DND-41 (cell line): ENCODE data around the gene LRRC47.
A peak's percentile ranks its signal among the peaks of the same experiment; 100 is the strongest.

Source experiments
- ATAC-seq: fragments of 200-7000 bp; cut with Tn5 transposase; 3 replicates; pipeline ENCODE4 v1.9.1; 2021; ENCODE audit warnings: low read depth; ENCODE audit not compliant: insufficient read depth
- DNase-seq: peaks from one replicate; pipeline ENCODE4 v3.0.0-alpha.2; 2020
- H2AFZ ChIP-seq: 2 replicates; pipeline ENCODE4 v1.6.0; 2012; ENCODE audit warnings: low read depth, low read length
- H3K27ac ChIP-seq: 2 replicates; pipeline ENCODE4 v1.5.1; 2012; ENCODE audit warnings: low read length, inconsistent platforms
- H3K27me3 ChIP-seq: fragments of 200-600 bp; sonication (generic); 2 replicates; pipeline ENCODE4 v1.6.0; 2012; ENCODE audit warnings: low read length, mild to moderate bottlenecking, inconsistent platforms; ENCODE audit not compliant: insufficient read depth, poor library complexity
- H3K36me3 ChIP-seq: 2 replicates; pipeline ENCODE4 v1.5.1; 2012; ENCODE audit warnings: low read length, inconsistent platforms; ENCODE audit not compliant: insufficient read depth
- H3K4me1 ChIP-seq: 2 replicates; pipeline ENCODE4 v1.5.1; 2012; ENCODE audit warnings: mild to moderate bottlenecking, low read length; ENCODE audit not compliant: insufficient read depth
- H3K4me2 ChIP-seq: 2 replicates; pipeline ENCODE4 v1.6.0; 2012; ENCODE audit warnings: mild to moderate bottlenecking, moderate library complexity, low read length, inconsistent platforms; ENCODE audit not compliant: insufficient read depth
- H3K4me3 ChIP-seq, 2 experiments: fragments of 200-600 bp in 1 of 2; shearing (Covaris generic) in 1 of 2; 2 replicates each; pipeline ENCODE4 v1.5.1; 2012 to 2016; ENCODE audit warnings: inconsistent platforms in 2 of 2, low read length in 2 of 2, mild to moderate bottlenecking in 2 of 2, low read depth in 1 of 2, moderate library complexity in 1 of 2
- H3K79me2 ChIP-seq: 2 replicates; pipeline ENCODE4 v1.6.0; 2012; ENCODE audit warnings: low read length, inconsistent platforms; ENCODE audit not compliant: insufficient read depth
- H3K9ac ChIP-seq: 2 replicates; pipeline ENCODE4 v1.6.0; 2012; ENCODE audit warnings: low read depth, mild to moderate bottlenecking, inconsistent platforms, low read length, moderate library complexity
- H3K9me3 ChIP-seq: 2 replicates; pipeline ENCODE4 v1.5.1; 2012; ENCODE audit warnings: low read length, moderate library complexity, mild to moderate bottlenecking, inconsistent platforms; ENCODE audit not compliant: insufficient read depth, severe bottlenecking
- H4K20me1 ChIP-seq: 2 replicates; pipeline ENCODE4 v1.6.0; 2012; ENCODE audit warnings: low read length; ENCODE audit not compliant: insufficient read depth
- EZH2 ChIP-seq: IDR thresholded peaks from 3 replicates; pipeline ENCODE4 v1.6.1; 2012; ENCODE audit warnings: borderline replicate concordance, low read depth, mild to moderate bottlenecking, moderate library complexity, low read length, inconsistent platforms; ENCODE audit not compliant: severe bottlenecking
- TF ChIP-seq, protein P1 (sequence below): IDR thresholded peaks from 2 replicates; pipeline ENCODE4 v1.5.1; 2012; ENCODE audit warnings: borderline replicate concordance, low read length, moderate library complexity, mild to moderate bottlenecking; ENCODE audit not compliant: poor library complexity, severe bottlenecking; ENCODE audit errors: extremely low read depth

LRRC47 gene

DNA sequence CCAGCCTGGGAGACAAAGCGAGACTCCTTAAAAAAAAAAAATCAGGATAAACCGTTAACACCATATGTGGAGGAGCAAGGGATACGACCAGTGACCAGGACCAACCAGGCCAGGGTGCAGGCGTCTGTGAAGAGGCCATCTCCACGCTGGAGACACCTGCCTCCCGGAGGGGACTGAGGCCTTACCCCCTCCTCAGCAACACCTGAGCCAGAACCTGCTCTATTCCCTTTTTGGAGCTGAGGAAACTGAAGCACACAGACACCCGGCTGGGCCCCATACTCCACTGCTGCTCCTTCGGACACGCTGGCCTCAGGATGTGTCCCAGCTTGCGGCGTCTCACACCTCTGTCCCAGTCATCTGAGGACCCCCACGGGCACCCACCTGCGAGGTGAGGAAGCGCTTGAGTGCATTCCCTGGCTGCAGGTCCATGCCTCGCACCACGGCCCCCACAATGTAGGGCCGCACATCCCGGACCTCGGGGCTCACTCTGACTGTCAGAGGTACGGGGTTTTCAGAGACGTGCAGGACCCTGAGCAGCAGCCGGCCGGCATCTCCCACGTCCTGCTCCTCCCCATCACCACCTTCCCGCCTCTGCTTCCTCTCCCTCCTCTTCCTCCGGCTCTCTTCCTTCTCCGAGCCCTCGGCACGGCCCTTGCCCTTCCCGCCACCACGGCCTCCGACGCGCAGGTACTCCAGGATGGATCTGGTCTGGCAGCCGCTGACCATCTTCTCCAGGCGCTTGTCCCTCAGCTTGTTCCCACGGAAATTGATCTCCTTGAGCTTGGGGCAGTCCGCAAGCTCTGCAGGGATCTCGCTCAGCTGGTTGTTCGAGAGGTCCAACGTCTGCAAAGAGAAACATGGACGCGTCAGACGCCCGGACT lies 9.6 kb downstream of the LRRC47 start:
- peaks cover 49% of the 10 kb centered on the region for H4K20me1 ChIP-seq
- no peak overlapping the region for H3K27ac ChIP-seq
- ATAC-seq: no peak
- H3K4me2 ChIP-seq: no peak overlapping the region
- no peak overlapping the region for H2AFZ ChIP-seq
- no peak overlapping the region for H3K4me3 ChIP-seq
- peaks cover 40% of the 10 kb centered on the region for H3K79me2 ChIP-seq
- TF ChIP-seq EZH2: no peak
- TF ChIP-seq, protein P1, sequence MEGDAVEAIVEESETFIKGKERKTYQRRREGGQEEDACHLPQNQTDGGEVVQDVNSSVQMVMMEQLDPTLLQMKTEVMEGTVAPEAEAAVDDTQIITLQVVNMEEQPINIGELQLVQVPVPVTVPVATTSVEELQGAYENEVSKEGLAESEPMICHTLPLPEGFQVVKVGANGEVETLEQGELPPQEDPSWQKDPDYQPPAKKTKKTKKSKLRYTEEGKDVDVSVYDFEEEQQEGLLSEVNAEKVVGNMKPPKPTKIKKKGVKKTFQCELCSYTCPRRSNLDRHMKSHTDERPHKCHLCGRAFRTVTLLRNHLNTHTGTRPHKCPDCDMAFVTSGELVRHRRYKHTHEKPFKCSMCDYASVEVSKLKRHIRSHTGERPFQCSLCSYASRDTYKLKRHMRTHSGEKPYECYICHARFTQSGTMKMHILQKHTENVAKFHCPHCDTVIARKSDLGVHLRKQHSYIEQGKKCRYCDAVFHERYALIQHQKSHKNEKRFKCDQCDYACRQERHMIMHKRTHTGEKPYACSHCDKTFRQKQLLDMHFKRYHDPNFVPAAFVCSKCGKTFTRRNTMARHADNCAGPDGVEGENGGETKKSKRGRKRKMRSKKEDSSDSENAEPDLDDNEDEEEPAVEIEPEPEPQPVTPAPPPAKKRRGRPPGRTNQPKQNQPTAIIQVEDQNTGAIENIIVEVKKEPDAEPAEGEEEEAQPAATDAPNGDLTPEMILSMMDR: no peak
- no peaks in the 10 kb centered on the region for H3K4me1 ChIP-seq
- no peaks in the 10 kb centered on the region for H3K9me3 ChIP-seq
- peaks cover 88% of the 10 kb centered on the region for H3K36me3 ChIP-seq
- no peaks in the 10 kb centered on the region for H3K27me3 ChIP-seq
- no peak overlapping the region for H3K9ac ChIP-seq
- no peak for DNase-seq

DNA sequence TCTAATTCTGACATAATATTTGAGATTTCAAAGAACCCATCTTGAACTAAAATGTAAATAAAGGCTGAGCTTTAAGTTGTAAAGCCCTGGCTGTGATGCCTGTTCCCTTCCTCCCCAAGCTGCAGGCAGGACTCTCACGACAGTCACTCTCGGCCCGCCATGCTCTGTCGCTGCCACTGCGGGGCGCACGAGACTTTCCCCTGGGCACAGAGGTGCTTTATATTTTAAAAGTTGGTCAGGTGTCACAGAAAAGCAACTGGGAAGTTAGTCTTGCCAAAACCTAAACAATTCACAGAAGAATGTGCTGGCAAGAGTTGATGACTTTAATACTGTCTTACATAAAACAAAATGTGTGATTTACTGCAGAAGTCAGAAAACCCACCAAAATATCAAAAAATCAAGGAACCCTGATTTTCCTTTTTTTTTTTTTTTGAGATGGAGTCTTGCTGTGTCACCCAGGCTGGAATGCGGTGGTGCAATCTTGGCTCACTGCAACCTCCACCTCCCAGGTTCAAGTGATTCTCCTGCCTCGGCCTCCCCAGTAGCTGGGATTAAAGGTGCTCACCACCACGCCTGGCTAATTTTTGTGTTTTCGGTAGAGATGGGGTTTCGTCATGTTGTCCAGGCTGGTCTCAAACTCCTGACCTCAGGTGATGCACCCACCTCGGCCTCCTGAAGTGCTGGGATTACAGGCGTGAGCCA lies 10.7 kb downstream of the LRRC47 start:
- ATAC-seq: 0 out of 3 replicates have a peak, but pooled peaks have one; percentile 40
- Histone ChIP-seq H2AFZ (no peak overlapping the region), H4K20me1 (peaks cover 42% of the 10 kb centered on the region), H3K79me2 (peaks cover 30% of the 10 kb centered on the region), H3K36me3 (peaks cover 90% of the 10 kb centered on the region), H3K4me1 (no peaks in the 10 kb centered on the region), H3K9ac (no peak overlapping the region), H3K4me3 (no peak overlapping the region), H3K27me3 (no peaks in the 10 kb centered on the region), H3K9me3 (no peaks in the 10 kb centered on the region), H3K27ac (no peak overlapping the region), H3K4me2 (no peak overlapping the region)
- no peak for DNase-seq
- TF ChIP-seq, protein P1: peak; percentile 49
- TF ChIP-seq EZH2: no peak

DNA sequence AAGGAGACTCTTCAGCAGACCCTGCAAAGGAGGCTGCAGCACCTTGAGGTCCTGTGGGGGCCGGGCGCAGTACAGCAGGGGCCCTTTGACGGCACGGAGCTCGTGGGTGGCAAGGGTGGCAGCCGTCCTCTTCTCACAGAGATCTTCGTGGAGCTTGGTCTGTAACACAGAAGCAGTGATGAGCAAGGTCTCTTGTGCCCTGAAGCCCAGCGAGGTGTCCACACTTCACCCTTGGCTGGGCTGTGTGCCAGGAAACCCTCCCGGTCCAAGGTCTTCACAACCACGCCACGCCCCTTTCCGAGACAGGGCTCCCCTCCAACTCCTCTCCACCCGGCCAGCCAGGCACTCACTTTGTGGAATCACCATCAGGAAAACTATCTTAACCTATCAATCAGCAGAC lies 11.3 kb downstream of the LRRC47 start:
- Histone ChIP-seq H3K4me1 (no peaks in the 10 kb centered on the region), H3K4me2 (no peak overlapping the region), H3K9me3 (no peaks in the 10 kb centered on the region), H3K27ac (no peak overlapping the region), H3K36me3 (peaks cover 90% of the 10 kb centered on the region), H3K4me3 (no peak overlapping the region), H3K9ac (no peak overlapping the region), H3K79me2 (peaks cover 24% of the 10 kb centered on the region), H3K27me3 (no peaks in the 10 kb centered on the region), H4K20me1 (peaks cover 36% of the 10 kb centered on the region), H2AFZ (no peak overlapping the region)
- no peak for TF ChIP-seq EZH2
- TF ChIP-seq, protein P1: no peak
- DNase-seq: no peak
- ATAC-seq: no peak; the same call in 2 of the 3 replicates
